Activated gamma-delta T cell treated with anti-CD3 and anti-CD28 coated beads, Interleukin-2, amount 50 U/mL, for 16 hours (primary cell): Measurements from ENCODE around the gene CMA1.
"Not testable (repeated sequence)": the region's sequence is repeated elsewhere in the genome, so short reads cannot be mapped to it uniquely, and the experiment has no call there.

ENCODE experiments used
- DNase-seq: peaks from one replicate; pipeline ENCODE4 v3.0.0-alpha.2; 2020; ENCODE audit warnings: low read depth

CMA1 gene

GRCh38 chr14:24508155-24508840 lies at the start of gene CMA1:
Gene CMA1, minus strand, starts transcription at chr14:24508265. Its CDS starts 30 bp downstream, at chr14:24508235.
- no peak for DNase-seq

- no peak for DNase-seq
Observed at GRCh38 chr14:24556756-24557155, 48.7 kb upstream of the CMA1 start.

DNA sequence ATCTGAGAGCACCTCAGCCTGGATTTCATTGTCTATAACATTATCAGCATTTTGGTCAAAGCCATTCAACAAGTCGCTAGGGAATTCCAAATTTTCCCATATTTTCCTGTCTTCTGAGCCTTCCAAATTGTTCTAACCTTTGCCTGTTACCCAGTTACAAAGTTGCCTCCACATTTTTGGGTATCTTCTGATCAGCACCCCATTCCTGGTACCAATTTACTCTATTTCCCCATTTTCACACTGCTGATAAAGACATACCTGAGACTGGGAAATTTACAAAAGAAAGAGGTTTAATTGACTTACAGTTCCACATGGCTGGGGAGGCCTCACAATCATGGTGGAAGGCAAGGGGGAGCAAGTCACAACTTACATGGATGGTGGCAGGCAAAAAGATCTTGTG lies 41.0 kb upstream of the CMA1 start:
- not testable (repeated sequence) for DNase-seq

GRCh38 chr14:24542346-24542936 lies 34.4 kb upstream of the CMA1 start:
- no peak for DNase-seq

- DNase-seq = no peak
Observed at GRCh38 chr14:24535737-24536136, 27.7 kb upstream of the CMA1 start.

DNA sequence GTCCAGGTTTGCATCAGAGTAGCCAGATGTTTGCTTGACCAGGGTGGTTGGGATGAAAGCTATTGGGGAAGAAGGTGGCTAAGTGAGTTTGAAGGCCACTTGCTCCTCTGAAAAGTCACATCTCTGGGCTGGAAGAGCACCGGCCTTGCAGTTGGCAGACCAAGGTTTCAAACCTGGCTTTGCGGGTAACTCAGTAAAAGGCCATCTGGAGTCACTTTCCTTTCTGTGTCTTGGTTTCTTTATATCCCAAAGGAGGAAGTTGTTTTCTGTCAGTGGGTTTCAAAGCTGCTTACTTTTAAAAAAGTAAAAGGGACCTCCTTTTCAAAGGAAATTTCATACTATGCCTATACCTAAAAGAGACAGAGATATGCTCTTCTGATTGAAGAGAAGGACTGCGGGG lies 26.2 kb upstream of the CMA1 start:
- DNase-seq = no peak

DNA sequence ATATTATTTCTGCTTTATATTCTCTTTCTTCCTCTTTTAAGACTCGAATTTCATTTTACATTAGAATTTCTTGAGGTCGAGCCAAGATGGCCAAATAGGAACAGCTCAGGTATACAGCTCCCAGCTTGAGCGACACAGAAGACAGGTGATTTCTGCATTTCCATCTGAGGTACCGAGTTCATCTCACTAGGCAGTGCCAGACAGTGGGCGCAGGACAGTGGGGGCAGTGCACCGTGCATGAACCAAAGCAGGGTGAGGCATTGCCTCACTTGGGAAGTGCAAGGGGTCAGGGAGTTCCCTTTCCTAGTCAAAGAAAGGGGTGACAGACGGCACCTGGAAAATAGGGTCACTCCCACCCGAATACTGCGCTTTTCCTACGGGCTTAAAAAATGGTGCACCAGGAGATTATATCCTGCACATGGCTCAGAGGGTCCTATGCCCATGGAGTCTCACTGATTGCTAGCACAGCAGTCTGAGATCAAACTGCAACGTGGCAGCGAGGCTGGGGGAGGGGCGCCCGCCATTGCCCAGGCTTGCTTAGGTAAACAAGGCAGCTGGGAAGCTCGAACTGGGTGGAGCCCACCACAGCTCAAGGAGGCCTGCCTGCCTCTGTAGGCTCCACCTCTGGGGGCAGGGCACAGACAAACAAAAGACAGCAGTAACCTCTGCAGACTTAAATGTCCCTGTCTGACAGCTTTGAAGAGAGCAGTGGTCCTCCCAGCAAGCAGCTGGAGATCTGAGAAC lies 18.0 kb upstream of the CMA1 start:
- DNase-seq = not testable (repeated sequence)

DNA sequence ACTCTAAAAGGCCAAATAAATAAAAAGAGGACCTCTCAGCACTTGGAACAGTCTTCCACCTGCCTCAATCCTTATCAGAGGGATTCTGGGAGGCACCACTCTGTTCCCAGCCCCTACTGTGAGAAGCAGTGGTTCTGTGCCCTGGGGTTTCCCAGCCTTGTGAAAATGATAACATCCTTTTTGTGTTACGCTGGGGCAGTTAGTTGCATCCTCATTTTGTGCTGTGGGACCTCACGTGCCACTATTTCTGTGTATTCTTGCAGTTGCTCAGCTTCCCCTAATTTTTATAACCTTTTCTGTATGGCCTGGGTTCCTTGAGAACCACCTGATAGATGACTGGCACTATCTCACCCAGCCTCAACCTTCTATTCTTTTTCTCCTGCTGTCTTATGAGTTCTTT lies 10.8 kb upstream of the CMA1 start:
- no peak for DNase-seq

DNA sequence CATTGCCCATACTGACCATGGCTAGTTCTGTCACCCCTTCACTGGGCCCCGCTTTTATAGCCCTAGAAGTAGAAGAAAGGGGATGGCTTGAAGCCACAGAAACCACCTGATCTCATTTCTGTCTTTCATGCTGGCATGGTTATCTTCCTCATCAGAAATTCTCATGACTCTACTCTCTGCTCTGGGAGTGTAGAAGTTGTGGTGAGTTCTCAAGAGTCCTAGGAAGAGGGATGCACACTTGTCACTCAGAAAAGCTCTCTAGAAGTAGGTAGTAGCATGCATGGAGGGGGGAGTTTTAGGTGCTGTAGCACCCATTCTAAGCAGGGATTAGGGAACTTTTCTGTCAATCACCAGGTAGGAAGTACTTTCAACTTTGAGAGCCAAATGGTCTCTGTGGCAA lies 6.1 kb upstream of the CMA1 start:
- no peak for DNase-seq

- DNase-seq = no peak
Observed at GRCh38 chr14:24513009-24513408, 4.9 kb upstream of the CMA1 start.

GRCh38 chr14:24506443-24506842 lies 1.6 kb downstream of the CMA1 start:
- DNase-seq = no peak

DNA sequence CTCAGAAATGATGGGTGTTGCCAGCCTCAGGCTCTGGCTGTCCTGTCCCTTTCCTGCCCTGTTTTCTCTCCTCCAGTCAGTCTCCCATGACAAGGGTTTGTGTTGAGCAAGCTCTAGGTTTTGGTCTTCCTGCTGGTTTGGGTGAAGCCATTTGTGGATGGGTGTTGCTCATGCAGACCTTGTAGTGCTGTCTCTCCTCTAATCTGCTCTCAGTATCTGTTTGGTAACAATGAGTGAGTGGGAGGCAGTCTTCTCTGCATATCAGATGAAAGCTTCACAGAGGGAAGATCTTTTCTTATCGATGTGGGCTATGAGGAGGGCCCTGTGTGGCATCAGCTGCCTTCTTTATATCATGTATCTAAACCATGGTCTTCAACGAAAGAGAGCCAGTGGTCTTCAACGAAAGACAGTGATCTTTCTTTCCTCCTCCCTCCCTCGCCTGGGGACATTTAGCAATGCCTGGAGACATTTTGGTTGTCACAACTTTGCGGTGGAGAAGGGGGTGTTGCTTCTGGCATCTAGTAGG lies 3.6 kb downstream of the CMA1 start:
- no peak for DNase-seq

GRCh38 chr14:24491586-24492408 lies 16.3 kb downstream of the CMA1 start:
- not testable (repeated sequence) for DNase-seq

DNA sequence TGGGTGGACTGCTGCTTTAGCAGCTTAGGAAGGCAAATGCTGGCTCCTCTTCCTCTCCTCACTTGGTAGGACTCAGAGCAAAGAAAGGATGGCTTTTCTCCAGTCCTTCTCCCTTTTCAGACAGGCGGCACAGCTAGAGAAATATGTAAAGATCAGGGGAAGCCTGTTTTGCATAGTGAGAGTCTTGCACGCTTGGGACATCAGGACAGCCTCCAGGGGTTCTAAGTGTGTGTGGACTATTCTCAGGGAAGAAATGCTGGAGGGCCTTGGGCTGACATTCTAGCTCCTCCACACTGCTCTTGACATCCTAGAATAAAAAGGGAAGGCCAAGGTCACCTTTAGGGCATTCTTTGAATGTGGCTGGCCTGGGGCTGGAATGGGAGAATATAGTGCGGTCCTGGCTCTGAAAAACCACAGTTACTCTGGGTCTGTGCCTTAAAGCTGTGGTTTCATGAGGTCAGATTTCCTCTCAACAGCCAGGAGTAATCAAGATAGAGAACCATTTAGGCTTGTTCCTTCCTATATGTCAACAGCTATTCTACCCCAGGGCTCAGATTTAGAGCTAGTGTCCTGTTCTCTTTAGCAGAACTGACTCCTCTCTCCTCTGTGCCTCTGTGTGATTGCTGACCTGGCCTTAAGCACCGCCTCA lies 24.3 kb downstream of the CMA1 start:
- no peak for DNase-seq

GRCh38 chr14:24482699-24483303 lies 25.3 kb downstream of the CMA1 start:
- DNase-seq = not testable (repeated sequence)

- peak; percentile 12 for DNase-seq
Observed at GRCh38 chr14:24481622-24482324, 26.3 kb downstream of the CMA1 start.

DNA sequence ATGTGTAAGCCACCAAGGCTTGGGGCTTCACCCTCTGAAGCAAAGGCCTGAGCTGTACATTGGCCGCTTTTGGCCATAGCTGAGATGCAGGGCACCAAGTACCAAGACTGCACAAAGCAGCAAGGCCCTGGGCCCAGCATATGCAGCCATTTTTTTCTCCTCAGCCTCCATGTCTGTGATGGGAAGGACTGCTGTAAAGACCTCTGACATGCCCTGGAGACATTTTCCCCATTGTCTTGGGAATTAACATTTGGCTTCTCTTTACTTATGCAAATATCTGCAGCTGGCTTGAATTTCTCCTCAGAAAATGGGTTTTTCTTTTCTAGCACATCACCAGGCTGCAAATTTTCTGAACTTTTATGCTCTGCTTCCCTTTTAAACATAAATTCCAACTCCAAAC lies 28.1 kb downstream of the CMA1 start:
- DNase-seq = not testable (repeated sequence)

- no peak for DNase-seq
Observed at GRCh38 chr14:24475261-24475660, 32.8 kb downstream of the CMA1 start.

- DNase-seq = no peak
Observed at GRCh38 chr14:24473211-24473610, 34.9 kb downstream of the CMA1 start.

DNA sequence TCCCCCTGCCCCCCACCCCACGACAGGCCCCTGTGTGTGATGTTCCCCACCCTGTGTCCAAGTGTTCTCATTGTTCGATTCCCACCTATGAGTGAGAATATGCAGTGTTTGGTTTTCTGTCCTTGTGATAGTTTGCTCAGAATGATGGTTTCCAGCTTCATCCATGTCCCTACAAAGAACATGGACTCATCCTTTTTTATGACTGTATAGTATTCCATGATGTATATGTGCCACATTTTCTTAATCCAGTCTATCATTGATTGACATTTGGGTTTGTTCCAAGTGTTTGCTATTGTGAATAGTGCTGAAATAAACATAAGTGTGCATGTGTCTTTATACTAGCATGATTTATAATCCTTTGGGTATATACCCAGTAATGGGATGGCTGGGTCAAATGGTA lies 37.6 kb downstream of the CMA1 start:
- not testable (repeated sequence) for DNase-seq

DNA sequence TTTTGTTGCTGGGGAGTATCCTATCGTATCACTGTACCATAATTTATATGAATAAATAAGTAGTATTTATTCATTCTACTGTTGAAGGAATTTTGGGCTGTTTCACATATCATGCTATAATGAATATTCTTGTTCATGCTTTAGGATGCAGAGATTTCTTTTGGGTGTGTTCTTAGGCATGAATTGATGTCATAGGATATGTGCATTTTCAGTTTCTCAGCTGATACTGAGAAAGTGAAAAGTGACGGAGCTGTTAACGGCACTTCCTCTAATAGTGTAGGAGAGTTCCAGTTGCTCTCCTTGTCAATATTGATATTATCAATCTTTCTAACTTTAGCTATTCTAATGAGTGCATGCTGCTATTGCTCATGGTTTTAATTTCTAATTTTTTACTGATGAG lies 42.3 kb downstream of the CMA1 start:
- no peak for DNase-seq
